Cardiac muscle cell (in vitro differentiated cells and primary cell): ENCODE data around the gene DNAJC10. TPM values are rescaled to one million over a fixed set of nuclear protein-coding genes. Genes with fewer than 3 reads are reported as not detected.

Experiments used
- DNase-seq, 2 donors: peaks; one replicate each; pipeline versions ENCODE4 v3.0.0 to v3.0.0-alpha.2; 2010 to 2017; ENCODE audit warnings: low read depth in 1 of 2, low spot score in 1 of 2
- H3K27ac ChIP-seq: fragments of 200-600 bp; sonication (generic); 2 replicates; pipeline ENCODE4 v1.5.1; 2016
- H3K27me3 ChIP-seq: fragments of 200-600 bp; sonication (generic); 2 replicates; pipeline ENCODE4 v1.6.0; 2016; ENCODE audit warnings: control low read depth
- H3K36me3 ChIP-seq: fragments of 200-600 bp; sonication (generic); 2 replicates; pipeline ENCODE4 v1.5.1; 2016; ENCODE audit warnings: control low read depth
- H3K4me1 ChIP-seq: fragments of 200-600 bp; sonication (generic); 2 replicates; pipeline ENCODE4 v1.8.1; 2017; ENCODE audit warnings: low read depth, mild to moderate bottlenecking, mixed run types
- H3K4me3 ChIP-seq: fragments of 200-600 bp; sonication (generic); 2 replicates; pipeline ENCODE4 v1.5.1; 2016; ENCODE audit warnings: mild to moderate bottlenecking
- H3K9me3 ChIP-seq: fragments of 200-600 bp; sonication (generic); 2 replicates; pipeline ENCODE4 v1.5.1; 2017; ENCODE audit warnings: low read depth, mild to moderate bottlenecking, control low read depth
- polyA plus RNA-seq: library from polyadenylated mRNA; unstranded; fragments of >200 nt; fragmentation: Nextera tagmentation; extraction: Ambion mirVana; gene quantifications from 2 replicates; pipeline ENCODE4 v1.2.1, GENCODE V29; 2016
- total RNA-seq: library from RNA; depleted of rRNA; stranded (reverse); fragments of >200 nt; gene quantifications from 2 replicates; pipeline ENCODE4 v1.2.3, GENCODE V29; 2016
- TF ChIP-seq, protein P1 (sequence below): IDR thresholded peaks from 2 replicates; pipeline ENCODE4 v1.5.1; 2012; ENCODE audit warnings: low read depth, mild to moderate bottlenecking, low read length

DNAJC10 gene, protein sequence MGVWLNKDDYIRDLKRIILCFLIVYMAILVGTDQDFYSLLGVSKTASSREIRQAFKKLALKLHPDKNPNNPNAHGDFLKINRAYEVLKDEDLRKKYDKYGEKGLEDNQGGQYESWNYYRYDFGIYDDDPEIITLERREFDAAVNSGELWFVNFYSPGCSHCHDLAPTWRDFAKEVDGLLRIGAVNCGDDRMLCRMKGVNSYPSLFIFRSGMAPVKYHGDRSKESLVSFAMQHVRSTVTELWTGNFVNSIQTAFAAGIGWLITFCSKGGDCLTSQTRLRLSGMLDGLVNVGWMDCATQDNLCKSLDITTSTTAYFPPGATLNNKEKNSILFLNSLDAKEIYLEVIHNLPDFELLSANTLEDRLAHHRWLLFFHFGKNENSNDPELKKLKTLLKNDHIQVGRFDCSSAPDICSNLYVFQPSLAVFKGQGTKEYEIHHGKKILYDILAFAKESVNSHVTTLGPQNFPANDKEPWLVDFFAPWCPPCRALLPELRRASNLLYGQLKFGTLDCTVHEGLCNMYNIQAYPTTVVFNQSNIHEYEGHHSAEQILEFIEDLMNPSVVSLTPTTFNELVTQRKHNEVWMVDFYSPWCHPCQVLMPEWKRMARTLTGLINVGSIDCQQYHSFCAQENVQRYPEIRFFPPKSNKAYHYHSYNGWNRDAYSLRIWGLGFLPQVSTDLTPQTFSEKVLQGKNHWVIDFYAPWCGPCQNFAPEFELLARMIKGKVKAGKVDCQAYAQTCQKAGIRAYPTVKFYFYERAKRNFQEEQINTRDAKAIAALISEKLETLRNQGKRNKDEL
- total RNA-seq (76.4 and 84.7 TPM in 2 replicates), polyA plus RNA-seq (74.6 and 95.8 TPM in 2 replicates)

DNA sequence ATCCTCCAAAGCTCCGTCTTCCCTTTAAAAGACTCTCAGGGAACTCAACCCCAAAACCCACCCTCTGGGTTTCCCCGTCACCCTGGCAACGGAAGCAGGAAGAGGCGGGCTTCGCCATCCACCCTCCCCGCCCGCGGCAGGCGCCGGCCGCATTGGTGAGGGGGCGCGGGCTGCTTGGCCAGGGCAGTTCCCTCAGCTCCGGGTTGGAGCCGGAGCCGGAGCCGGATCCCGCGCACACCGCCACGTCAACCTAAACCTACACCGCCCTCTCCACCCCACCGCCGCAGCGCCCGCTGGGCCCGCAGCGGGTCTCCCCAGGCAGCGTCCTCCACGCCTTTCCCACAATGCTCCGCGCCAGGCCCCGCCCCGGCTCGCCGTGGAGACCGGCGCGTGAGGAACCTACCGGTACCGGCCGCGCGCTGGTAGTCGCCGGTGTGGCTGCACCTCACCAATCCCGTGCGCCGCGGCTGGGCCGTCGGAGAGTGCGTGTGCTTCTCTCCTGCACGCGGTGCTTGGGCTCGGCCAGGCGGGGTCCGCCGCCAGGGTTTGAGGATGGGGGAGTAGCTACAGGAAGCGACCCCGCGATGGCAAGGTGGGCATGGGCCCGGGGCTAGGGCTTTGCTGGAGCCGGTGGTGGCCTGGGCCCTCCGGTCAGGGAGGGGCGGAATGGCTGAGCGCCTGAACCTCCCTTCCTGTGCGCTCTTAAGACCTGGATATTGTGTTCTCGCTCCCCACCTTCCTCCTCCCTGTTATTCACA is at the start of gene DNAJC10:
Gene DNAJC10 (plus strand): TSS at position 366 of the 758 bp plus-strand sequence. CDS start 1,830 bp downstream, outside the sequence.
- peaks cover 6% of the 10 kb centered on the region for H3K4me1 ChIP-seq
- TF ChIP-seq, protein P1, sequence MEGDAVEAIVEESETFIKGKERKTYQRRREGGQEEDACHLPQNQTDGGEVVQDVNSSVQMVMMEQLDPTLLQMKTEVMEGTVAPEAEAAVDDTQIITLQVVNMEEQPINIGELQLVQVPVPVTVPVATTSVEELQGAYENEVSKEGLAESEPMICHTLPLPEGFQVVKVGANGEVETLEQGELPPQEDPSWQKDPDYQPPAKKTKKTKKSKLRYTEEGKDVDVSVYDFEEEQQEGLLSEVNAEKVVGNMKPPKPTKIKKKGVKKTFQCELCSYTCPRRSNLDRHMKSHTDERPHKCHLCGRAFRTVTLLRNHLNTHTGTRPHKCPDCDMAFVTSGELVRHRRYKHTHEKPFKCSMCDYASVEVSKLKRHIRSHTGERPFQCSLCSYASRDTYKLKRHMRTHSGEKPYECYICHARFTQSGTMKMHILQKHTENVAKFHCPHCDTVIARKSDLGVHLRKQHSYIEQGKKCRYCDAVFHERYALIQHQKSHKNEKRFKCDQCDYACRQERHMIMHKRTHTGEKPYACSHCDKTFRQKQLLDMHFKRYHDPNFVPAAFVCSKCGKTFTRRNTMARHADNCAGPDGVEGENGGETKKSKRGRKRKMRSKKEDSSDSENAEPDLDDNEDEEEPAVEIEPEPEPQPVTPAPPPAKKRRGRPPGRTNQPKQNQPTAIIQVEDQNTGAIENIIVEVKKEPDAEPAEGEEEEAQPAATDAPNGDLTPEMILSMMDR, result peak; percentile 3
- H3K4me3 ChIP-seq, result peak within 1 kb of the TSS; percentile 90
- H3K27me3 ChIP-seq, result no peaks in the 10 kb centered on the region
- no peaks in the 10 kb centered on the region for H3K9me3 ChIP-seq
- H3K36me3 ChIP-seq, result peaks cover 6% of the 10 kb centered on the region
- peak within 1 kb of the TSS; percentile 81 for H3K27ac ChIP-seq
- peak; percentile 93 to 96 for DNase-seq

DNA sequence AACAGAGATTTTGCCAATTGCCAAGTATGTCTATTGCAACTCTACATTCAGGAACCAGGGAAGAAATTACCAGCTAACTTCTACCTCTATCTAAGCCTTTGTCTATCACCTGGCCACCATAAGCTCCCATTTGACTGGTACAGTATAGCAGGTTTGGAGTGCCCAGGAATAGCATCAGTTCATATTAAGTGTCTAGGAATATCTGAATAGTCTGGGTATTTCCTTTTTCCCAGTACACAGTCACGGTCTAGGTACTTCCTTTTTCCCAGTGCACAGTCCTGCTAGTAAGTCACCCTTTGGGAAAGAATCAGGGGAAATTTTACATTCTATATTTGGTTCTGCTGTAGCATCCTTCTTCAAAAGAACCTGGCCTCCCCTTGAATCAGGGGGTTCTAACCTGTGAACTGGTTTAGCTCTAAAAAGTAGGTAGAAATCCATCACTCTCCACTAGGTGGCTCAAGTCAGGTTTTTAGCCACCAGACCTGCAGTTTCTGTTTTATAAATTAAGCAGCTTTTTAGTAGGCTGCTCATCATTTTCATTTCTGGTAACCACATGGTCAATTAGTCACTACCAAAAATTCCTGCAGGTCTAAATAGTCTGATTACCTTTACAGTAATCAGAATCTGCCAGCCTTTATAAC is 49.3 kb upstream of the DNAJC10 start:
- TF ChIP-seq, protein P1, result peak; percentile 65
- H3K4me1 ChIP-seq, result no peaks in the 10 kb centered on the region
- no peaks in the 10 kb centered on the region for H3K36me3 ChIP-seq
- peak; percentile 32 to 43 for DNase-seq
- no peak overlapping the region for H3K4me3 ChIP-seq
- no peaks in the 10 kb centered on the region for H3K27me3 ChIP-seq
- H3K9me3 ChIP-seq, result no peaks in the 10 kb centered on the region
- no peak overlapping the region for H3K27ac ChIP-seq

DNA sequence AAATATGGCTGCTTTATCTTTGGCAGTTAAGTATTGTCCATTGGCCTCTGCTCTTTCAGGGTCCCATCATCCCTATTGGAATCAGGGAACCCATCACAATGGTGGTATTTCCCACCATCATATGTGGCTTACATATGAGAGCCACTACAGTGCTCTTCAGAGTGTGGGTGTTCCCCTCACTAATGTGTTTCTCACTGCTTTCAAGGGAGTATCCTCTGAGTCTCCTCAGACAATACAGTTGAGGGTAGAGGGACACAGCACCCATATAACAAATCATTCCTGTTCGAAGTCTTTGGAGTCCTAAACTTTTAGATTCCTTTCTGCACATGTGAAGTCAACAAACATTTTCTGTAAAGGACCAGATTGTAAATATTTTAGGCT is 48.8 kb upstream of the DNAJC10 start:
- H3K4me3 ChIP-seq, result no peak overlapping the region
- TF ChIP-seq, protein P1, result no peak
- H3K9me3 ChIP-seq, result no peaks in the 10 kb centered on the region
- H3K27me3 ChIP-seq, result no peaks in the 10 kb centered on the region
- no peak overlapping the region for H3K27ac ChIP-seq
- H3K36me3 ChIP-seq, result no peaks in the 10 kb centered on the region
- no peak for DNase-seq
- no peaks in the 10 kb centered on the region for H3K4me1 ChIP-seq

DNA sequence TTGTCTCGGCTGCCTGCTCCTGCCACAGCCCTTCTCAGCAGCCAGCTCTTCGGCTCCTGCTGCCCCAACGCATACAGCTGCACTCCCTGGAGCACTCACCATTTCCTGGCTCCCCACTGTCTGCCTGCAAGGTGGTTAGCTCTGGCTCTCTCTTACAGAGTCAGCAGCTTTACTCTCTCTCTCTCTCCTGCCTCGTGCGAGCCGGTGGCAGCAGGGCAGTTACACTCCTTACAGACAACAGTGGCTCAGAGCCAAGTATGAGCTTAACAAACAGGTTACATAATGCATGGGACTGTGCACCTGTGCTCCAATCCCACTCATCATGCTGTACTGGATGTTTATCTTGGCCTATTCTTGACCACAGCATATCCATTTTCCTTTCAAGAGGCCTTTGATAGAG is 47.4 kb upstream of the DNAJC10 start:
- Histone ChIP-seq H3K36me3 (no peaks in the 10 kb centered on the region), H3K4me3 (no peak overlapping the region), H3K4me1 (no peaks in the 10 kb centered on the region), H3K27me3 (no peaks in the 10 kb centered on the region), H3K27ac (no peak overlapping the region), H3K9me3 (no peaks in the 10 kb centered on the region)
- no peak for DNase-seq
- TF ChIP-seq, protein P1, result no peak
